Mesendoderm (in vitro differentiated cells): ENCODE results near the gene TMEM150B.

Experiments used
- DNase-seq: peaks from one replicate; pipeline ENCODE4 v3.0.0; 2013
- H2AK5ac ChIP-seq: 2 replicates; pipeline ENCODE4 v1.6.1; 2013; ENCODE audit warnings: low read length, inconsistent platforms
- H2BK120ac ChIP-seq: 2 replicates; pipeline ENCODE4 v1.6.1; 2013; ENCODE audit warnings: low read depth, mild to moderate bottlenecking, low read length, moderate library complexity, mixed read lengths
- H2BK15ac ChIP-seq: replicated peaks from 2 replicates; pipeline ENCODE4 v1.6.1; 2013; ENCODE audit warnings: low read depth, mild to moderate bottlenecking, moderate library complexity
- H2BK5ac ChIP-seq: 2 replicates; pipeline ENCODE4 v1.6.1; 2013; ENCODE audit warnings: low read length, inconsistent platforms
- H3K18ac ChIP-seq: 2 replicates; pipeline ENCODE4 v1.6.1; 2013; ENCODE audit warnings: mild to moderate bottlenecking, low read length, mixed read lengths
- H3K23ac ChIP-seq: one replicate; pipeline ENCODE4 v1.6.1; 2013; ENCODE audit warnings: low read length
- H3K27ac ChIP-seq: 2 replicates; pipeline ENCODE4 v1.5.1; 2013; ENCODE audit warnings: low read depth, mild to moderate bottlenecking, inconsistent platforms, low read length, moderate library complexity
- H3K27me3 ChIP-seq: 2 replicates; pipeline ENCODE4 v1.6.1; 2013; ENCODE audit warnings: low read length, control low read depth, mild to moderate bottlenecking, inconsistent platforms; ENCODE audit not compliant: insufficient read depth, poor library complexity
- H3K36me3 ChIP-seq: 2 replicates; pipeline ENCODE4 v1.6.1; 2013; ENCODE audit warnings: low read length, inconsistent platforms; ENCODE audit not compliant: control insufficient read depth, insufficient read depth
- H3K4ac ChIP-seq: one replicate; pipeline ENCODE4 v1.6.1; 2013; ENCODE audit warnings: low read depth, mild to moderate bottlenecking, low read length, moderate library complexity
- H3K4me1 ChIP-seq: 2 replicates; pipeline ENCODE4 v1.6.1; 2013; ENCODE audit warnings: low read depth, low read length, inconsistent platforms; ENCODE audit not compliant: control insufficient read depth
- H3K4me2 ChIP-seq: 2 replicates; pipeline ENCODE4 v1.6.1; 2013; ENCODE audit warnings: low read length
- H3K4me3 ChIP-seq: 2 replicates; pipeline ENCODE4 v1.5.1; 2013; ENCODE audit warnings: mild to moderate bottlenecking, low read length
- H3K56ac ChIP-seq: one replicate; pipeline ENCODE4 v1.6.1; 2013; ENCODE audit warnings: low read length
- H3K79me1 ChIP-seq: 2 replicates; pipeline ENCODE4 v1.6.1; 2013; ENCODE audit warnings: low read length, inconsistent platforms
- H3K79me2 ChIP-seq: 2 replicates; pipeline ENCODE4 v1.6.1; 2013; ENCODE audit warnings: mild to moderate bottlenecking, low read length; ENCODE audit not compliant: control insufficient read depth, insufficient read depth
- H3K9ac ChIP-seq: 2 replicates; pipeline ENCODE4 v1.6.1; 2013; ENCODE audit warnings: low read length, inconsistent platforms
- H4K5ac ChIP-seq: one replicate; pipeline ENCODE4 v1.6.1; 2013; ENCODE audit warnings: low read length
- H4K8ac ChIP-seq: one replicate; pipeline ENCODE4 v1.6.1; 2013; ENCODE audit warnings: low read depth, mild to moderate bottlenecking, control low read depth, low read length, moderate library complexity
- WGBS: extraction: QIAGEN DNeasy Blood & Tissue Kit; methylation state at CpG from one replicate; pipeline ENCODE4 v1.1.7; 2013; ENCODE audit warnings: low lambda C conversion rate, missing lambda C conversion rate; ENCODE audit not compliant: insufficient coverage; ENCODE audit errors: extremely low coverage; 5-methylcytosine and 5-hydroxymethylcytosine counted together

Gene TMEM150B

GRCh38 chr19:55314396-55314795, 10.7 kb downstream of the TMEM150B start:
- Histone ChIP-seq H3K79me2 (no peaks in the 10 kb centered on the region), H3K36me3 (no peaks in the 10 kb centered on the region), H2BK120ac (no peak overlapping the region), H3K27ac (no peak overlapping the region), H4K5ac (no peak overlapping the region), H3K9ac (no peak overlapping the region), H4K8ac (no peak overlapping the region), H2BK5ac (no peak overlapping the region), H3K79me1 (no peaks in the 10 kb centered on the region), H3K4me2 (no peak overlapping the region), H3K4ac (no peak overlapping the region), H2AK5ac (no peak overlapping the region), H3K23ac (no peak overlapping the region), H3K56ac (no peak overlapping the region), H3K18ac (no peak overlapping the region), H3K27me3 (no peaks in the 10 kb centered on the region), H2BK15ac (no peak overlapping the region), H3K4me3 (no peak overlapping the region), H3K4me1 (no peaks in the 10 kb centered on the region)
- WGBS, result no CpG with 5 or more reads among the region's 8 CpGs
- DNase-seq, result no peak

GRCh38 chr19:55312621-55313512, 12.3 kb downstream of the TMEM150B start:
- Histone ChIP-seq H3K36me3 (no peaks in the 10 kb centered on the region), H3K9ac (no peak overlapping the region), H3K56ac (no peak overlapping the region), H3K4me1 (no peaks in the 10 kb centered on the region), H3K79me1 (no peaks in the 10 kb centered on the region), H3K4me2 (no peak overlapping the region), H4K5ac (no peak overlapping the region), H3K27me3 (no peaks in the 10 kb centered on the region), H3K79me2 (no peaks in the 10 kb centered on the region), H2BK120ac (no peak overlapping the region), H3K18ac (no peak overlapping the region), H3K23ac (no peak overlapping the region), H3K4me3 (no peak overlapping the region), H4K8ac (no peak overlapping the region), H2BK5ac (no peak overlapping the region), H3K27ac (no peak overlapping the region), H2BK15ac (no peak overlapping the region), H3K4ac (no peak overlapping the region), H2AK5ac (no peak overlapping the region)
- DNase-seq, result no peak
- no CpG with 5 or more reads among the region's 47 CpGs for WGBS

- H3K56ac ChIP-seq, result no peak overlapping the region
- H3K79me2 ChIP-seq, result no peaks in the 10 kb centered on the region
- no peaks in the 10 kb centered on the region for H3K79me1 ChIP-seq
- no peak overlapping the region for H3K27ac ChIP-seq
- H3K27me3 ChIP-seq, result no peaks in the 10 kb centered on the region
- no peak overlapping the region for H4K5ac ChIP-seq
- H2BK15ac ChIP-seq, result no peak overlapping the region
- H3K9ac ChIP-seq, result no peak overlapping the region
- no peak overlapping the region for H3K4me2 ChIP-seq
- no peak for DNase-seq
- H2BK120ac ChIP-seq, result no peak overlapping the region
- H3K23ac ChIP-seq, result no peak overlapping the region
- WGBS, result no CpG with 5 or more reads among the region's 18 CpGs
- no peak overlapping the region for H3K4me3 ChIP-seq
- H3K4ac ChIP-seq, result no peak overlapping the region
- H4K8ac ChIP-seq, result no peak overlapping the region
- H2AK5ac ChIP-seq, result no peak overlapping the region
- no peak overlapping the region for H2BK5ac ChIP-seq
- H3K4me1 ChIP-seq, result no peaks in the 10 kb centered on the region
- H3K18ac ChIP-seq, result no peak overlapping the region
- peaks cover 2% of the 10 kb centered on the region for H3K36me3 ChIP-seq
These were observed 13.3 kb downstream of the TMEM150B start for GRCh38 chr19:55311797-55312196.

- no peak for DNase-seq
- H2BK120ac ChIP-seq, result no peak overlapping the region
- WGBS, result no CpG with 5 or more reads among the region's 9 CpGs
- no peak overlapping the region for H3K4me3 ChIP-seq
- H3K79me2 ChIP-seq, result no peaks in the 10 kb centered on the region
- H3K36me3 ChIP-seq, result peaks cover 3% of the 10 kb centered on the region
- no peak overlapping the region for H3K4ac ChIP-seq
- no peak overlapping the region for H3K27ac ChIP-seq
- H3K9ac ChIP-seq, result no peak overlapping the region
- no peaks in the 10 kb centered on the region for H3K27me3 ChIP-seq
- no peak overlapping the region for H4K5ac ChIP-seq
- H3K4me2 ChIP-seq, result no peak overlapping the region
- no peaks in the 10 kb centered on the region for H3K79me1 ChIP-seq
- H3K23ac ChIP-seq, result no peak overlapping the region
- H4K8ac ChIP-seq, result no peak overlapping the region
- no peak overlapping the region for H2BK5ac ChIP-seq
- H2AK5ac ChIP-seq, result no peak overlapping the region
- no peak overlapping the region for H3K18ac ChIP-seq
- H3K56ac ChIP-seq, result no peak overlapping the region
- H3K4me1 ChIP-seq, result no peaks in the 10 kb centered on the region
- no peak overlapping the region for H2BK15ac ChIP-seq
These were observed 13.7 kb downstream of the TMEM150B start for GRCh38 chr19:55311397-55311796.

GRCh38 chr19:55310498-55310897, 14.6 kb downstream of the TMEM150B start:
- no peak overlapping the region for H3K9ac ChIP-seq
- H3K36me3 ChIP-seq, result peaks cover 5% of the 10 kb centered on the region
- H3K79me1 ChIP-seq, result no peaks in the 10 kb centered on the region
- DNase-seq, result no peak
- no peak overlapping the region for H2AK5ac ChIP-seq
- H3K18ac ChIP-seq, result no peak overlapping the region
- WGBS, result no CpG with 5 or more reads among the region's 7 CpGs
- no peak overlapping the region for H4K5ac ChIP-seq
- H3K79me2 ChIP-seq, result no peaks in the 10 kb centered on the region
- no peak overlapping the region for H3K27ac ChIP-seq
- no peak overlapping the region for H4K8ac ChIP-seq
- no peak overlapping the region for H2BK120ac ChIP-seq
- H3K56ac ChIP-seq, result no peak overlapping the region
- no peaks in the 10 kb centered on the region for H3K27me3 ChIP-seq
- H3K4me3 ChIP-seq, result no peak overlapping the region
- no peak overlapping the region for H3K23ac ChIP-seq
- no peaks in the 10 kb centered on the region for H3K4me1 ChIP-seq
- H2BK15ac ChIP-seq, result no peak overlapping the region
- no peak overlapping the region for H2BK5ac ChIP-seq
- no peak overlapping the region for H3K4ac ChIP-seq
- H3K4me2 ChIP-seq, result no peak overlapping the region

GRCh38 chr19:55309448-55309847, 15.7 kb downstream of the TMEM150B start:
- no peaks in the 10 kb centered on the region for H3K27me3 ChIP-seq
- H3K27ac ChIP-seq, result no peak overlapping the region
- H3K23ac ChIP-seq, result no peak overlapping the region
- peaks cover 5% of the 10 kb centered on the region for H3K36me3 ChIP-seq
- H4K5ac ChIP-seq, result no peak overlapping the region
- H3K79me2 ChIP-seq, result no peaks in the 10 kb centered on the region
- H2BK120ac ChIP-seq, result no peak overlapping the region
- H3K4me1 ChIP-seq, result no peaks in the 10 kb centered on the region
- H3K56ac ChIP-seq, result no peak overlapping the region
- no peak overlapping the region for H3K4me2 ChIP-seq
- no peak overlapping the region for H4K8ac ChIP-seq
- no peak overlapping the region for H3K18ac ChIP-seq
- H2AK5ac ChIP-seq, result no peak overlapping the region
- no peak overlapping the region for H2BK15ac ChIP-seq
- H2BK5ac ChIP-seq, result no peak overlapping the region
- no peak overlapping the region for H3K9ac ChIP-seq
- H3K4ac ChIP-seq, result no peak overlapping the region
- no peaks in the 10 kb centered on the region for H3K79me1 ChIP-seq
- no peak overlapping the region for H3K4me3 ChIP-seq
- WGBS, result no CpG with 5 or more reads among the region's 5 CpGs
- DNase-seq, result no peak
